CD4-positive, alpha-beta T cell treated with Interleukin-4 for 1 hour (primary cell): Measurements from ENCODE around the gene DYNLT1.
A peak's percentile ranks its signal among the peaks of the same experiment; 100 is the strongest.
"Not testable (repeated sequence)": the region's sequence is repeated elsewhere in the genome, so short reads cannot be mapped to it uniquely, and the experiment has no call there.

Experiments
- DNase-seq, 2 donors: peaks; one replicate each; pipeline ENCODE4 v3.0.0-alpha.2; 2020 to 2022

Gene DYNLT1

GRCh38 chr6:158639056-158639455, 5.5 kb downstream of the DYNLT1 start:
- no peak for DNase-seq

GRCh38 chr6:158638324-158638854, 6.2 kb downstream of the DYNLT1 start:
- DNase-seq = no peak

GRCh38 chr6:158636778-158637177, 7.8 kb downstream of the DYNLT1 start:
- DNase-seq = no peak

DNA sequence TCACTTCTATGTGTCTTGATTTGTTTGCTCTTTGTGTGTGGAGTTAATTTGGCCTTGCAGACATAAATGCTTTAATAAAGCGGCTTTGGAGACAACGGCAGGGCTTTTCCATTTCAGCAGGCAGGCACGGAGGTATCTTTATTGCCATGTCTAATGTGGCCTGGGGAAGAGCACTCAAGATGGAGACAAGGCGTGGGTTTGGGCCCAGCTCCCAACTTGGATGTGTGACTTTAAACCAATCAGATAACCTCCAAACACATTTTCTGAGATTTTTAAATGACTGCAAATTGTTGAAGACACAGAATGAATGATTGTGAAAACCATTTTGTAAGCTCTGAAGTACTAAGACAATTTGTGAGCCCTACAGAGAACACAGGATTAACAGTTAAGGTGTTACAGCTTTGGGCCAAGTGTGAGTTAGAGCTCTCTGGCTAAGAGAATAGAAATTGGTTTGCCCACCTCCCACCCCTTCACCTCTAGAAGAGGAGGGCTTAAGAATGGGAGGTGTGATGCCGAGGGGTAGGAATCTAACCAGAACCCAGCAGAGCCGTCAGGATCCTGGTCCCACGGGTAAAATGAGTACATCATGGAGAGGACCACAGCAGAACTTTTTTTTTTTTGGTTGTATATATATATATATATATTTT, 9.0 kb downstream of the DYNLT1 start:
- DNase-seq = no peak

GRCh38 chr6:158634695-158635426, 9.7 kb downstream of the DYNLT1 start:
- peak in 1 of 2 donors; percentile 55 for DNase-seq

DNA sequence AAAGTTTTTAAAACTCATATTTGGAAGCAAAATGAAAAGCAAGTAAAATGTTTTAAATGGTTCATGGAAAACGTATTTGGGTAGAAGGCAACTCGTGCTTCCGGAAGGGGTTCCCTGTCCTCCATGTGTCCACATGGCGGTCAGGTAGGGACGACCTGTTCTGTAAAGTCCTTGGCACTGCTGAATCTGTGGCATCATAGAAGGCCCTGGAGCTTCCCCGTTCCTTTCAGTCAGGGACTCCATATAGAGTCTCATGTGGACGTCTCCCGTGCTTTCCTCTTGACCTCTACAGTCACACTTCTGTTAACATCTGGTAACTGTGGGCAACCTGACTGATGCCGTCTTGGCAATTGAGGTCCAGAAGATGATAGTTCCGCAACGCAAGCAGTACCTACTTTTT, 11.4 kb downstream of the DYNLT1 start:
- no peak for DNase-seq

GRCh38 chr6:158632538-158633119, 11.9 kb downstream of the DYNLT1 start:
- not testable (repeated sequence) for DNase-seq

GRCh38 chr6:158631678-158632537, 12.6 kb downstream of the DYNLT1 start:
- DNase-seq = peak in 1 of 2 donors; percentile 71

- DNase-seq = no peak
These were observed 13.5 kb downstream of the DYNLT1 start for GRCh38 chr6:158630938-158631616.

GRCh38 chr6:158629367-158630221, 14.9 kb downstream of the DYNLT1 start:
- DNase-seq = peak; percentile 35 to 37

DNA sequence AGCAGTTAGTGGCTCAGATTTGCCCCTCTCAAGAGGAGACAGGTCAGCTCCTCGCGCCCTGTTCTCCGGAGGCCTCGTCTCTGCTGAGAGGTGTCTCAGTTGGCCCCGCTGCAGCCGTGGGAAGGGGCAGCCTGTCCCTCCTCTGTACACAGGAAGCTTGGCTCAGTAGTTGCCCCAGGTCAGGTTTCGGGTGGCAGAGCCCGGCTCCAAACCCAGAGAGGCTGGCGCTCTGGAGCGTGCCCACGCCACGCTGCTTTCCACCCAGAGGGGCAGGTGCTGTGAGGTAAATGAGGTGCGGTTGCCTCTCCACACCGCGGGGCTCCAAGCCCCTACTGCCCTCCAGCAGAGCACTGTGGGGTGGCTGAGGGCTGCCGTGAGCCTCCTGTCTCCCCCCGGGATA, 16.0 kb downstream of the DYNLT1 start:
- no peak for DNase-seq

DNA sequence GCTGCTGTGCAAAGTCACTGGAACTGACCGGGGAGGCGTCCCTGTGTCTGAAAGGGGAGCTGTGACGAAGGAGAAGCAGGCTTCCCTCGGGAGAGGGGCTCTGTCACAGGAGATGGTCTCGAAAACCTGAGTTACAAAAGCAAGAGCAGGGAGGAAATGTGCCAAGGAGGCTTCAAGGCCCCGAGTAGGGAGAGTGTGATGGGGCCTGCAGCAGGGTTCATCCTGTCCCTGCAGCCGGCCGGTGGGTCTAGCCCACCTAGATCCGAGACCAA, 16.7 kb downstream of the DYNLT1 start:
- DNase-seq = no peak

DNA sequence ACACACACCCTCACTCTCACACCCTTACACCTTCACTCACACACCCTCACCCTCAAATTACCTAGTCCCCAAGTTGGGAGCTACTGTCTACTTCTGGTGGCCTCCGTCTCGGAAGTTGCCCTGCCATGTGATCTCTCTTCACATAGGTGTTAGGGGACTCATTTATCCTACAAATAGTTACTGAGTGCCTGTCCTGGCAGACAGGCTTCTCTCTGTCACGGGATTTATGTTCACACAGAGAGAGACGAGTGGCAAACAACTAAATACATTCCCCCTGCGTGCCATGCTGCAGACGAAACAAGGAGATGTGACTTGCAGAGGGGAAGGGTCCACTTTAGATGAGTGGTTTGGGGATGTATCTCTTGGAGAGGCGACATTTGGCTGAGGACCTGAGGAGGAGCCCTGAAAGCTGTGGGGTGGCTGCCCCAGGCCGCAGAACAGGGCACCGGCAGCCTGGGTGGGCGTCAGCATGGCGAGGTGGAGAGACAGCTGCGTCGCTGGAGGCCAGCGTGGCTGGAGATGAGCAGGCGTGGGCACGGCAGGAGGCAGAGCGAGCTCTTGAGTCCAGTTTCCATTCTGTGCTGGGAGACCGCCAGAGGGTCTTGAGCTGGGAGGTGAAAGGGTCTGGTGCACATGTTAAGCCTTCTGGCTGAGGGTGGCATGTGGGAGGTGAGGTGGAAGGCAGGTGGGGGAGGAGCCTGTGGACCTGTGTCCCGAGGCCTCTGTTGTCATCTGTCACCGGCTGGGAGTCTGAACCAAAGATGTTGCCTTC, 17.2 kb downstream of the DYNLT1 start:
- no peak for DNase-seq

- no peak for DNase-seq
These were observed 18.0 kb downstream of the DYNLT1 start for GRCh38 chr6:158626360-158627167.

GRCh38 chr6:158625881-158626305, 18.6 kb downstream of the DYNLT1 start:
- no peak for DNase-seq

GRCh38 chr6:158624684-158625682, 19.6 kb downstream of the DYNLT1 start:
- no peak for DNase-seq

DNA sequence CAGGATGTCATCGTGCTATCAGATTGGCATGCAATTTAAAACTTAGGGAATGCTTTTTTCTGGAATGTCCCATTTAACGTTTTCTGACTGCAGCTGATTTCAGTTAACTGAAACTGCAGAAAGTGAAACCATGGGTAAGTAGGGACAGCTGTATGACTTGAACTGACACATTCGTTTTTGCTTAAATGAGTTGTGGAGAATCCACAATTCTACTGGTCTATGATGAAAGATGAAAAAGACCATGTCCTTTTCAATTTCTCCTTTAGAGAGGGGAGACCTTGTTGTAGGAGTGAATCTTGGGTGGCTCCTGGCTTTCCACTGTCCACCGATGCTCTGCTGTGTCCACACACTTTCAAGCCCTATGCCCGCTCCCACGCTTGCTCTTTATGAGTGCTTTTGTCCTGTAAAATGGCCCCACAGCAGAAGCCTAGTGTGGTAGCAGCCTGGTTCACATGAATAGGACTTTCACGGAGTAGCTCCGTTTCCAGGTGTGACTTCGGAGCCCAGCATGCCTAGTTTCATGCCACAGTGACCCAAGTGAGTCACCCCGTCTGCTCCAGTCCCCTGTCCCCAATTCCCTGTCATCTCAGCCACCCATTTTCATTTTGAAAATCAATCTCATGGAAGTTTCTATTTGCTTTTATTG, 21.9 kb downstream of the DYNLT1 start:
- DNase-seq = no peak
